ENCODE results near the gene ARL15. TPM values are rescaled to one million over a fixed set of nuclear protein-coding genes. Genes with fewer than 3 reads are reported as not detected.

The ARL15 gene
- total and polyA plus RNA-seq, 9 donors = 14.9 to 34.0 (median 19.2) TPM

DNA sequence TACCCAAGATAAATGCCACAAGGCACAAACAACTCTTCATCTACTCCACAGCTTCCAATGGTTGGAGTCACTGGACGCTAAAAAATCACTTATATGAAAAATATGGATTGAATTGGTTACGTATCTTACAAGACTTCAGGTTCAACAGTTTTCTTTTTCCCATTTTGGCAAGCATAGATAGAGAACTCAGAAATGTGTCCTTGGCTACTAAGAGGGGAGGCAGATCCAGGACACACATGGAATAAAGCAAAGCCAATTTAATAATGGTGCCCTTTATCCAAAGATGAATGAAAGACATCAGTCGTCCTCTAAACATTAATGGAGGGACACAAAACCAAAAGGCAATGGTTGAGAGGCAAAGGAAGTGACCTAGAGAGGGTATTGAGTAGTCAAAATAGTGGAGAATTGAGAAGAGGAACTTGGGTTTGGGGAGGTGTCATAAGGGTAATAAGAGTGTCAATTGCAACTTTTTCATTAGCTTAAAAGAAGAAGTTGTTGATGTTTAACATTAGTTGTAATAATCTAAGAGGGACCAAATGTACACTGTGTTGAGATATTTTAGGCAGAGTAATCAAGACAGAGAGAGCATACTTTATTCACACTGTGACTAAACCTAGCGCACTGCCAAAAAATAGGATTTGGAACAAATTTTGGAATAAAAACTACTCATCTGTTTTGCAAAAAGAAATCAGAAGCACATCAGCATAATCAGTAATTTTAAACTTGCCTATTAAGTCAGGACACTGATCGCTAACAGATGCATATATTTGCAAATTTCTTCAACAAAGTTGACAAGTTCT lies 308.2 kb downstream of the ARL15 start:
- no peak for DNase-seq
- 83 to 94% (median 93%) methylated on average over 5 of the region's 5 CpGs for WGBS, 3 donors
- Histone ChIP-seq H3K9me3 (no peaks in the 10 kb centered on the region), H3K4me3 (no peak overlapping the region), H3K27ac (no peak overlapping the region), H3K36me3 (no peaks in the 10 kb centered on the region), H3K27me3 (no peaks in the 10 kb centered on the region), H3K4me1 (ENCODE audit: insufficient read depth) (no peaks in the 10 kb centered on the region)
- TF ChIP-seq EP300 (IDR thresholded peaks at IDR 0.05) (no peak), POLR2A (IDR thresholded peaks at IDR 0.05) (no peak)
- TF ChIP-seq, protein P1, sequence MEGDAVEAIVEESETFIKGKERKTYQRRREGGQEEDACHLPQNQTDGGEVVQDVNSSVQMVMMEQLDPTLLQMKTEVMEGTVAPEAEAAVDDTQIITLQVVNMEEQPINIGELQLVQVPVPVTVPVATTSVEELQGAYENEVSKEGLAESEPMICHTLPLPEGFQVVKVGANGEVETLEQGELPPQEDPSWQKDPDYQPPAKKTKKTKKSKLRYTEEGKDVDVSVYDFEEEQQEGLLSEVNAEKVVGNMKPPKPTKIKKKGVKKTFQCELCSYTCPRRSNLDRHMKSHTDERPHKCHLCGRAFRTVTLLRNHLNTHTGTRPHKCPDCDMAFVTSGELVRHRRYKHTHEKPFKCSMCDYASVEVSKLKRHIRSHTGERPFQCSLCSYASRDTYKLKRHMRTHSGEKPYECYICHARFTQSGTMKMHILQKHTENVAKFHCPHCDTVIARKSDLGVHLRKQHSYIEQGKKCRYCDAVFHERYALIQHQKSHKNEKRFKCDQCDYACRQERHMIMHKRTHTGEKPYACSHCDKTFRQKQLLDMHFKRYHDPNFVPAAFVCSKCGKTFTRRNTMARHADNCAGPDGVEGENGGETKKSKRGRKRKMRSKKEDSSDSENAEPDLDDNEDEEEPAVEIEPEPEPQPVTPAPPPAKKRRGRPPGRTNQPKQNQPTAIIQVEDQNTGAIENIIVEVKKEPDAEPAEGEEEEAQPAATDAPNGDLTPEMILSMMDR (IDR thresholded peaks at IDR 0.05) = no peak
- intact Hi-C loops (cut with DNase I) = no loop called here

DNA sequence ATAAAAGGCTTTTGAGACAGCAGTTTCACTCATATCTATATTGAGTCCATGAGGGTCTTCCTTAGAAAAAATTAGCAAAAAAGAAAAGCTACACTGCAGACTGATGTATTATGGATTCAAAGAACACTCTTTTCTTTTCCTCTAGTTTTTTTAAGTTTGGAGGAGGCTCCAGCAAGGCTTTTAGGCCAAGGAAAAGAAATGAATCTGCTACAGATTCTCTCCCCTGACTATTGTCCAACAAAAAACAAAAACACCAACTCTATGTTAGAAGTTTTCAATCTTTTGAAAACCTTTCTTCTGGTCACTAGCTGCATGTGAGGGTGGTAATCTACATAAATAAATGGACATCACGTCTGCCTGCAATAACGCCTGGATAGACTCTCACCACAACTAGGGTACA lies 310.4 kb downstream of the ARL15 start:
- Histone ChIP-seq H3K36me3 (no peaks in the 10 kb centered on the region), H3K27me3 (no peaks in the 10 kb centered on the region), H3K27ac (no peak overlapping the region), H3K4me1 (ENCODE audit: insufficient read depth) (no peaks in the 10 kb centered on the region), H3K4me3 (no peak overlapping the region), H3K9me3 (no peaks in the 10 kb centered on the region)
- TF ChIP-seq POLR2A (IDR thresholded peaks at IDR 0.05) = no peak
- TF ChIP-seq EP300 (IDR thresholded peaks at IDR 0.05) = no peak
- TF ChIP-seq, protein P1 (IDR thresholded peaks at IDR 0.05) = no peak
- WGBS, 3 donors = 68 to 71% (median 70%) methylated on average over 2 of the region's 2 CpGs
- no peak for DNase-seq
- intact Hi-C loops (cut with DNase I) = no loop called here

DNA sequence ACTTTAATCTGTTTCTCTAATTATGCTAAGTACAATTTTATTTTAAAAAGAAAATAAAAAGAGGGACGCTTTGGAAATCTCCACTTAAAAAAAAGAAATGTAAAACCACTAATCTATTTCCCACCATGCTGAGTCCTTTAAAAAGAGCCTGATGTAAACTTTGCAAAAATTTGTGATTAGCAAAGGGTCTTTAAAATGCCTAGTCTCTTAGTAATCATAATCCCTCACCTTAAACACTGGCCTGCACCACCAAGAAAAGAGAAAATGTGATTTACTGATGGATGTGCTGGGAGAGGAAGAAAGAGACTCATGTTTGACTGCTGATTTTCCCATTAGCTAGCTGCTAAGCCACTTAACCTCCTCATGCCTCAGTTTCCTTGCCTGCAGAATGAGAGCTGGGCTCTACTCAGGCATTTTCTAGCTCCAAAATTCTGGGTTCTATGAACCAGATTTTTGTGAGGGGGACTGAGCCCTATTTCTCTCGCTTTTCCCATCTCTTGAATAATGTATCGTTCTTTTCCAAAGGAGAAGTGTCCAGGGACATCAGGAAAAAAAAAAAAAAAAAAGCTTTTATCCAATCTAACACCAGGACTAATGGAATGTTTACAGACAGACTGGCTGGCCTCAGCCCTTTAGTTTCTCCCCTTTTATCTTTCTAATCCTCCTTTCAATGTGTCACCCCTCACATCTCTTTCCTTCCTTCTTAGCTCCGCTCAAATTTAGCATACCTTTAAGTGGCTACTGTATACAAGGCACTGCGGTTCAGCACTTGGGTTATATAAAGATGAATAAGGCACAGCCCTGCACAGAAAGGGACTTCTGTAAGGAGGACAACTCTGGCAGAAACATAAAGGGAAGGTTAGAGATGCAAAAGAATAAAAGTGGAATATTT lies 312.4 kb downstream of the ARL15 start:
- intact Hi-C loops (cut with DNase I) = no loop called here
- H3K27me3 ChIP-seq = no peaks in the 10 kb centered on the region
- DNase-seq = no peak
- H3K4me3 ChIP-seq = no peak overlapping the region
- no peaks in the 10 kb centered on the region for H3K4me1 ChIP-seq (ENCODE audit: insufficient read depth)
- TF ChIP-seq, protein P1 (IDR thresholded peaks at IDR 0.05) = no peak
- TF ChIP-seq POLR2A (IDR thresholded peaks at IDR 0.05) (no peak), EP300 (IDR thresholded peaks at IDR 0.05) (no peak)
- H3K9me3 ChIP-seq = no peaks in the 10 kb centered on the region
- H3K27ac ChIP-seq = no peak overlapping the region
- H3K36me3 ChIP-seq = no peaks in the 10 kb centered on the region
- 84 to 96% (median 95%) methylated on average over 5 of the region's 5 CpGs for WGBS, 3 donors

DNA sequence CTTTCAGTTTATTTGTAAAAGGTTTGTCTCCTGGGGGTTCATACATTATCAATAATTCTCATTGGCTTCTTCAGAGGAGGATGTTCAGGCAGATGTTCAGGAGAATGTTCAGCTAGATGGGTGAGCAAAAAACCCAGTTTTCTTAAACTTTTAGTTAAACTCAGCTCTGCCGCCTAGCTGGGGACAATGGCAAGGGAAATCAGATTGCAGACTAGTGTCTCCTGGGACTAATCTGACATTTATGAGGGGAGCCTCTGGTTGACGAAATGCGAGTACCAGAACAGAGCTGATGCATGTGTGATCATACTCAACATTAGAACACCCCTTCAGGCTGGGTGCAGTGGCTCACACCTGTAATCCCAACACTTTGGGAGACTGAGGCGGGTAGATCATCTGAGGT lies 314.4 kb downstream of the ARL15 start:
- H3K27ac ChIP-seq = no peak overlapping the region
- intact Hi-C loops (cut with DNase I) = no loop called here
- H3K27me3 ChIP-seq = no peaks in the 10 kb centered on the region
- TF ChIP-seq POLR2A (IDR thresholded peaks at IDR 0.05) = no peak
- TF ChIP-seq EP300 (IDR thresholded peaks at IDR 0.05) = no peak
- TF ChIP-seq, protein P1 (IDR thresholded peaks at IDR 0.05) = no peak
- no peak overlapping the region for H3K4me3 ChIP-seq
- DNase-seq = no peak
- H3K36me3 ChIP-seq = no peaks in the 10 kb centered on the region
- H3K4me1 ChIP-seq (ENCODE audit: insufficient read depth) = no peaks in the 10 kb centered on the region
- H3K9me3 ChIP-seq = no peaks in the 10 kb centered on the region
- 94 to 95% (median 94%) methylated on average over 4 of the region's 4 CpGs for WGBS, 3 donors
